Activated naive CD4-positive, alpha-beta T cell treated with Interleukin-2 at 50 U/mL for 16 hours (primary cell): ENCODE measurements around the gene CACNA1I.

Experiments
- DNase-seq: peaks from one replicate; pipeline ENCODE4 v3.0.0-alpha.2; 2020

CACNA1I gene

DNA sequence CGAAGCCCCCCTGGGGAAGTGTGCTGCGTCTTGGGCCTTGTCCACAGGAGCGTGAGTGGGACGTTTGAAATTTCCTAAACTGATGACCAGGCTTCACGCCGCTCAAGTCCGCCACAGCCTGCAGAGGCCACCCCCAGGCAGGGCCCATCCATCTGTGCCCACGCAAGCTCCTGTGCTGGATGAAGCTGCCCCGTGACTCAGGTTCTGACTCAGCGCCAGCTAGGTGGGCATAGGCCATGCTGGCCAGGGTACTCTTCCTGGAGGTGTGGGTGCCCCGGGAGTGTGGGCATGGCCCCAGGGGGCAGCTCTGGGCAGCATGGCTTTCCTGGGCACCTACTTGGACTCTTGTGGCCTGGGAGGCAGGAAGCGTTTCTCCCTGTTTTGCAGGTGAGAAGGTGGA is 134.8 kb downstream of the CACNA1I start:
- DNase-seq, result no peak

DNA sequence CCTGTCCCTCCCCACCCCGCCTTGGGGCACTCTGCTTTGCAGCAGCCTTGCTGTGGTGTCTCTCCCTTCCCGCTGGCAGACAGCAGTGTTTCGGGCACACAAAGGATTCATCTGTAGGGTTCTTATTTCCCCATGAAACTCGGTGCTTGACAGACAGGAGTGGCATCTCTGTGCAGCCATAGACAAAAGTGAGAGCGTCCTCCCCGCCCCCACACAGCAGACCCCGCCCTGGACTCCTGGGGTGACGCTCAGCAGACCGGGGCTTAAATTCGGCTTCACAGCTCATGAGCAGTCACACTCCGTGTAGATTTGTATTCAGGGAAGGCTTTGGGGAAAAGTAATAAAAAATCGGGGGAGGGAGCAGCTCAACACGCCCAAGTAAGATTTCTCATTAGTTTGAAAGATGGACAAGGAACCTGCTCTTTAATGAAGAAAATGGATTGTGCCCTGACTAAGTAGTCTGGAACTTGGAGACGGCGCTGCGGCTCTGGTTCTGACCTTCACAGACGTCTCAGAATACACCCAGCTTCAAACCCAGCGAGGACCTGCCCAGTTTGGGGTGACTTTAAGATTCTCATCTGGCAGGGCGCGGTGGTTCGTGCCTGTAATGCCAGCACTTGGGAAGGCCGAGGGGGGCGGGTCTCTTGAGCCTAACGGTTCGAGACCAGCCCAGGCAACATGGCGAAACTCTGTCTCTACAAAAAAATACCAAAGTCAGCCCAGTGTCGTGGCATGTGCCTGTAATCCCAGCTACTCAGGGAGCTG is 136.0 kb downstream of the CACNA1I start:
- DNase-seq, result no peak

DNA sequence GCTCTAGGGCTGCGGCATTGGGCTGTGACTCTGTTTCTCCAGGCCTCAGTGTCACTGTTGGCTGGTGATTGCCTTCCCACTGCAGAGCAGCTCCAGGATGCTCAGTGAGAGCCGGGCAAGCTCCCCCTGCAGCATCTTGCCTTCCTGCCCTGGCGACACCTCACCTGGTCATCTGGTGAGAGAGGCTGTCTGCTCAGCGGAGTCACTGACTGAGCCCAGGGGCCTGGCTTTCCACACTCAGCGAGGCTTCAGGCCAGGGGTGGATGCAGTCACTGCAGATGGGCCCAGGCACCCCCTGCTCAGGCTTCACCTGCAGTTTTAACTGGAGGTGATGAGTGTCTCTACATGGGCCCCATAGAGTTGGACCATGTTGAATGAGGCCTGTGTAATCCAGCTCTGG is 136.8 kb downstream of the CACNA1I start:
- DNase-seq, result no peak

DNA sequence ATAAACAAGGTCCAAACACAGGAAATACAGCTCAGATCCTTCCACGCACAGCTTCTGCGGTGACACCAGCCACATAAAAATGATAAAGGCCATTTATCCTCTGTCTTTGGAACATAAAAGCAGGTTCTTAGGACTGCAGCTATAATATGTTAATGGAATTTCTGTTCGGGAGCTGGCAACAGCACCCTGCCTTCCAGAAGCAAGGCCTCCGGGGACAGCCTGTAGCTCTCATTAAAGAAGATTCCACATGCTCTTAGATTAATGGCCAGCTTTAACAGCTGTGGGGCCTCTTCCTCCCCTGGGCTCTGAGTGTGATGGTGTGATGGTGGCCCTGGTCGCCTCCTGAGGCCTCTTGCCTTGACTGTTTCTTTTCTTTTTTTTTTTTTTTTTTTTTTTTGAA is 137.3 kb downstream of the CACNA1I start:
- no peak for DNase-seq

DNA sequence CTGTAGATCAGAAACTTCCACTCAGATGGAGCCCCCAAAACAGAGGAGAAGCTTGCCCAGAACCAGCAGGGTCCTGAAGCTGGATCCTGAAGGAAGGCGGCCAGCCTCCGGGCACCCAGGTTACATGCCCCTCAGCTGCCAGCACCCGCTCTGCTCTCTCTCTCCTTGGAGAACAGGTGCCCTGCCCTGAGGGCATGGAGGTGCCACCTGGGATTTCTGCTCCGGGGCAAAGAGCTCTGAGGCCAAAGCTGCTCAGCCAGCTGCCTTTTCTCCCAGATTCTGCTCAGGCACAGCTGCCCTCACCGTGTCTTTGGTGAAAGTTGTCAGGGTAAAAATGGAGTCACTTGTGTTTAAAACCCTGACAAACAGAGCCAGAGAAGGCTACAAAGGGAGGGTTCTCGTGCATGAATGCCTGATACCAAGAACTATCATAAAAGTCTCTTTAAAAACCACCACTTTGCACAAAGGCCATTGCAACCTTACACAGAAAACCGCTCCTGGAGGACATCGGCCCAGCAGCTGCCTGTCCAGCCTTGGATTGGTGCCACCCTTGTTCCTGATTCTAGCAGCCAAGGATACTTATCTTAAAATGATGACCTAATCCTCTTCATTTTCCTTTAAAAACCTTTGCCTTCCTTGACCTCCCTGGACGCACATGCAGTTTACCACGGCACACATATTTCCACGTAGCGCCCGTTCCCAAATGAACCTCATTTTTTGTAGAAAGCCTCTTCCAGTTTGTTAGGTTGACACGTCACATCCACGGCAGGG is 140.0 kb downstream of the CACNA1I start:
- DNase-seq, result no peak

DNA sequence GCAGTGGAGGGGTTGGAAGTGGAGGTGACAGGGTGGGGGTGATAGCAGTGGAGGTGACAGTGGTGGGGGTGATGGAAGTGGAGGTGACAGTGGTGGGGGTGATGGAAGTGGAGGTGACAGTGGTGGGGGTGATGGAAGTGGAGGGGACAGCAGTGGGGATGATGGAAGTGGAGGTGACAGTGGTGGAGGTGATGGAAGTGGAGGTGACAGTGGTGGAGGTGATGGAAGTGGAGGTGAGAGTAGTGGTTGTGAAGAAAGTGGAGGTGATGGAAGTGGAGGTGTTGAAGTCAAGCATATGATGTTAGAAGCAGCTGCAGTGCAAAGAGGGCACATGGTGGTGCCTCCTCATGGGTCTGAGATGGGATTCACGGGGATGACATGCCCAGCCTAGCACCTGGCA is 141.5 kb downstream of the CACNA1I start:
- DNase-seq, result no peak

DNA sequence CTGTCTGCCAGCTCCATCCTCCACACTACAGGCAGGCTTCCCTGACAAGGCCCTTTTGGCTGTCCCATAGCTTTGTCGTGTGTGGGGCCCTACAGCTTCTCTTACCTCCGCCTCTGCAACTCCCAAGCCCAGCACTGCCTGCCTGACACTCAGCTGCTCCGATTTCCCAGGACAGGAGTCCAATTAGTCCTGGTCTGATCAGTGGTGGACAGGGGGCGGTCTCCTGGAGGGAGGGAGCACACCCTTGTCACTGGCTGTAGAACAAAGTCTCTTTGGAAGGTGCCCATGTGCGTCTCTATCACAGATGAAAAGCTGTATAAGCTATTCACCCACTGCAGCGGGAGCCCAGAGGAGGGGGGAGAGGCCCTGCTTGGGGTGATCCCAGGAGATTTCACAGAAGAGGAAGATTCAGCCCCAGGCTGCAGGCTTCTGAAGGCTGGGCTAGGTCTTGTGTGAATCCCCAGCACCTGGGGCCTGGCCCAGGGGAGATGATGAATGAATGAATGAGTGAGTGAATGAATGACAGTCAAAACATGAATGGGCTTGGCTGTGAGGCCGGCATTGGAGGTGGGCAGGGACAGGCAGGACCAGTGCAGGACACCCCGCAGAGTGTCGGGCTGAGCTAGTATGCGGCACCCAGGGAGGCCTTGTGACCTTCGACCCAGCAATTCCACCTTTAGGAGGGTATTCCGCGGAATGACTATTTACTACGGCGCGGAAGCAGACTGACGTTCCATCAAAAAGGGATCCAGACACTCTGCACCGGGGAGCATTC is 142.4 kb downstream of the CACNA1I start:
- no peak for DNase-seq

DNA sequence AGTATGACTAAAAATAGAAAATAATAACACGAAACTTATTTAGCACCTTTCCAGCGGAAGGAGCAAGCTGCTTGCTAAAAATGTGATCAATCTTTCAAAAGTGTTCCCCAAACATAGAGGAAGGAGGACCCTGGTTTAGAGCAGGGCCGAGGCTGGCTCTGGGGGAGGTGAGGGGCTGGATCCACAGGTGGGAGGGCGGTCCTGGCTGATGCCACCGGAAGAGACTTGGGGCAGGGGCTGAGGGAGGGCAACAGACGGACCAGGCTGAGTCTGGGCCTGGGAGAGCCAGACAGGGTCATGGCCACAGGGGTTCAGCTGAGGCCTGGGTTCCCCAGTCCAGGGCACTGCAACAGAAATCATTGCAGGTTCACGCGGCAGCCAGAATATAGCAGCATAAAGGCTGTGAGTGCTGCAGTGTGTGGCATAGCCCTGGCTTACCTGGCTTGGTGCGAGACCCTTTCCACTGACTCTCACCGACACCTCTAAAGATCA is 143.3 kb downstream of the CACNA1I start:
- no peak for DNase-seq

DNA sequence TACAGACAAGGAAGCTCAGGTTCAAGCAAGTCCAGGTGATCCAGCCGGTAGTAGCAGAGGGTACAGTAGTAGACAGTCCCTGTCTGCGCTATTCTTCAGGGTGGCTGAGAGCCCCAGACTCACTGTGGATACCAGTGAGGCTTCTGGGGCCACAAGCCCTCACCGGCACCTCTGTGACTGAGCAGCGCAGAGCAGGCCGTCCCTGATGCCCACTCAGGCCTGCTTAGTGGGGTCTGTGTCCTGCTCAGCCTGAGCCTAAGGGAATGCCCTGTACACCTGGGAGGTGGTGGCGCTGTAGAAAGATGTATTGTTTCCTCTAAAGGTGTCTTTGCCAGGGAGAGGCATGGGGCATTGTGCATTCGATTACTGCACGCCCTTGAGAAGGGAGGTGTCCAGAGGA is 143.8 kb downstream of the CACNA1I start:
- no peak for DNase-seq

DNA sequence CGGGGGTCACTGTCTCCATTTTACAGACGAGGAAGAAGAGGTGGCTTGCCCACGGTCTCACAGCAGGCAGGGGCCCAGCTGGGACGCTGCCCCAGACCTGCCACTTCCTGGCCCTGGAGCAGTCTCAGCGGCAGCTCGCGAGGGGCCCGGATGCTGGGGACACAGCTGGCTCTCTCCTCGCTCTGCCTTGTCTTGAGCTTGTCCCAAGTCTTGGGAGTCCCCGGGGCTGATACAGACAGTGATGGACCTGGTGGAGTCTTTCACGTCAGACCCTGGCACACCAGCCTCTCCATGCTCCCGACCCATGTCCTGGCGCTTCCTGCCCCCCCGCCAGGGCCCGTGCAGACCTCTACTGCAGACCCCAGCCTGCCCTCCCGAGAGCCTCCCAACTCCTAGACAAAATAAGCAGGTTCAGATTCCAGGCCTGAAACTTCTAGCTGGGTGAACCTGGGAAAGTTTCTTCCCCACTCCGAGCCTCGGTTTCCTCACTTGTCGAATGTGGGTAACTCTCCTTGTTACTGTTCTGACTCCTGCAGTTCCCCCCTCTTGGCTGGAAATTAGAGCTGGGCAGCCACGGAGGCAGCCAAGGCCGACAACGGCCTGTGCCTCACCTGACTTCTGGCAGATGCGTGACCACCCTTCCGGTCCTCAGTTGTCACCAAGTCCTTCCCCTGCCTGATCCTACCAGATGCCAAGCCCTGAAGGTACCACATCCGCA is 145.4 kb downstream of the CACNA1I start:
- DNase-seq, result no peak

DNA sequence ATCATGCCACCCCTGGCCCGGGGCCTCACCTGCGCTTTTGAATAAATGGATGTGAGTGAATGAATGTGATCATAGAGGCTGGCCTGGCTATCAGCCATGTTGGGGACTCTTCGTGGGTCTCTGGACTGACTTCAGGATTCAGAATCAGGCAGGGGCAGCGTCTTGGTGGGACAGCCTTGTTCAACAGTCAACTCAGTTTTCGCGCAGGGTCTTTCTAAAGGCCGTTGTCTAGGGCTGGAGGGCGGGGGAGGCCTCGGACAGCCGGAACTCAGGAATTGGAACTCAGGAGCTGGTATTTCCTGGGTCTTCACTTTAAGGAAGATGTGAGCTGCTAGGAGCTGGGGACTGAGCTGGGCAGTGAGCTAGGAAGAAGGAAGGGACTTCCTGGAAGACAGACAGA is 146.0 kb downstream of the CACNA1I start:
- no peak for DNase-seq

DNA sequence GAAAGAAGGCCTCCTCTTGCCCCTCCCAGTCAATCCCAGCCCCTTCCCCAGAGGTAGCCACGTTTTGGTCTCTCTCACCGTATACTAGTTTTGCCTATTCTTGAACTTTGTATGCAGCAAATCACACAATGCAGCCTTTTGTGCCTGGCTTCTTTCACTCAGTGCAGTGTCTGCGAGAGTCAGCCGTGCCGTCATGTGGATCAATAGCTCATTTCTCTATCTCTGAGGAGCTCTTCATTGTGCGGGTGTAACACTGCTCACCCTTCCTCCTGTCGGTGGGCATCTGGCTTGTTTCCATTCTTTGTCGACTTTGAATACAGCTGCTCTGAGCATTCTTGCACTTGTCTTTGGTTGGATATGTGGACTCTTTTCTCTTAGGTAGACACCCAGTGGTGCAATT is 146.5 kb downstream of the CACNA1I start:
- no peak for DNase-seq

DNA sequence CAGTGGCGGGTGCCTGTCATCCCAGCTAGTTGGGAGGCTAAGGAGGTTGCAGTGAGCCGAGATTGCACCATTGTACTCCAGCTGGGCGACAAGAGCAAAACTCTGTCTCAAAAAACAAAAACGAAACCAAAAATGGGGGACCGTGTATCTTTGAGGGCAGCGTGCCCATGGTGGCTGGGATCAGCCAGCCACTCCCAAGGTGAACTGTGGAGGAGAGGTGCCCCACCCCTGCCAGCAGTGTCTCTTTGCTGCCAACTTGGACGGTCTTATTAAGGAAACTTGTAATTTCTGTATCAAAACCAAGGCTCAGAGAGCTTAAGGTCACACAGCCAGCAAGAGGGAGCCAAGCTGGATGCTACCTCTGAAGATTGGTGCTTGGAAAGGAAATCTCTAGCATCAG is 147.7 kb downstream of the CACNA1I start:
- no peak for DNase-seq

DNA sequence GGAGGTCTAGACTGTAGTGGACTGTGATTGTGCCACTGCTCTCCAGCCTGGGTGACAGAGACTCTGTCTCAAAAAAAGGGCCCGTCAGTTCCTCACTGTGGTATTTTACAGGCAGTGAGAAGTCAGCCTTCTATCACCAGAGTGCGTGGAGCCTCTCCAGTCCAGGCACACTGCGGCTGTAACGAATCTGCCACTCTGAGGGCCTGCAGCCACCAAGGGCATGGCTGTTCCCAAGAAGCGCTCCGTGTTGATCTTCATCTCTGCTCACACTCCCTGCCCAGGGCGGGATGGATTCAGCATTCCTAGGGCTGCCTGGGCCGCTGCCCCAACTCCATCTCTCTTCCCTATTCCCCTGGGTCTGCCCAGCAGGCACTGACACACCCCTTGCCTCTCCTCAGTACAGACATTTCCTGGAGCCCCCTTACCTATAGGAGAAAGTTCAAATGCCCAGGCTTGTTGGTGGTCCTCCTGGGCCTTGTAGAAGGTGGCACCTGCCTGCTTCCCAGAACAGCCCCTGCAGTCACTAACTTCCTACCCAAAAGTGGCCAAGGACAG is 148.4 kb downstream of the CACNA1I start:
- DNase-seq, result no peak

DNA sequence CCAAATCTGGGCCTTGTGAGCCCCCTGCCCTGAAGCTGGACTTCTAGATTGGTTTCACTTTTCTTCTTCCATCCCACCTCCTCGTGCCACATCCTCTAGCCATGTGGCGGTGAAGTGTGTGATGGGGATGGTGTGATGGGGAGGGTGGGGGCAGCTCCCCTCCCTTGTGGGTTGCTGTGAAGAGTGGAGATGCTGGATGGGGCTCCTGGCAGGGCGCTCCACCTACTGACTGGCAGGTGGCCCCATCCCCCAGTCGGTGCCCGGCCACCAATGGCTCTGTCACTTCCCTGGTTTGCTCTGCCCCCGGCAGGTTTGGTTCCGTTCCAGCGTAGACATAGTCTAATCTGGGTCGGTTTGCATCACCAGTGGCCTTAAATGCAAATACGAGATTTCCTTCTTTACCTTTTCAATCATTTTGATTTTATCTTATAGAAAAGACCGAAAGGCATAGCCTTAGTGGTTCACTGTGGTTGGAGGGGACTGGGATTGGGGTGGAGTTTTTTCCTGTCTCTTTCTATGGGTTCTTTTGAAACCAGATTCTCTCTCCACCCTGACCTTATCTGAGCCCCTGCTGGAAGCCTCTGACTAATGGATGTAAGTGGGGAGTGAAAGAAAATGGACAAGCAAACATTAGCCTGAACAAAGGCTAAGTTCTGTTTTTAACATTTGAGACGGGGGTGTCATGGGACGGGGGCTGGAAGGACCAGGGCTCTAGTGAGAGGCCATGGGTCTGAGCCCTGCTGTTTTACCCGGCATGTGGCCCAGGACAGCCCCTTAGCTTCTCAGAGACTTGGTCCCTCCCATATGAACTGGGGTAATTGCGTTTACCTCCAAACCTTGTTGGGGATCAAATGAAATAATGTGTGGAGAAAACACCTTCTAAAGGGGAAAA is 149.3 kb downstream of the CACNA1I start:
- DNase-seq, result no peak

DNA sequence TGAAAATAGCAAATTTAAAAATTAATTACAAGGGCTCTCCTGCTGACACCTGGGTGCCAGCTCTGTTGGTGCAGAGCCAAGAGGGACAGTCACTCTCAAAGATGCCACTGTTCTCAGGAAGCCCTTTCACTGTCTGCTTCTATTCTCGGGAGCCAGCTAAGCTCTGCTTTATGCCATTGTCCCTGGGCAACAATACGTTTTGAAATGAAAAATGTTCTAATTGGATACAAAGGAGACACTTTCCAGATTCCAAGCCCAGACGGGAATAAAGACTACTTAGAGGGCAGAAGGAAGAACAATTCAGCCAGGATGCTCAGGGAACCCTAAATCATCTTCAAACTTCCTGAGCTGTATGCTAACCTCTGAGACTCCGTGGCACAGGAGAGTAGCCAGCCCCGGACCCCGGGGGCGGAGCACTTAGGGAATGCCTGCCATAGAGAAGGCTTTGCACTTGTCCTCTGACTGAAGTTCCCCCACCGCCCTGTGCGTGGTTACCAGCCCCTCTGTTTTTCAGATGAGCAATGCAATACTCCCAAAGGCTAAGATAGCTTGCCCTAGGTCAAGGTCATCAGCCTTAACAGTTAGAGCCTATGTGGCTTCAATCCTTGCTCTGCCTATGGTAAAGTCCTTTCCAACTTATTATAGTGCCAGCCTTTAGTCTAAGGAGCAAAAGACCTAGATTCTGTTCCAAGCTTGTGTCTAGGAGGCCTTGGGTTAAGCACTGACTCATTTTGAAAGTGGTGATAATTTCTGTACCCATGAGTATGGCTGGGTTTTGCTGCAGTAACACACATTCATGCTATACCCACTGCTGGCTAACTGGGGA is 150.9 kb downstream of the CACNA1I start:
- no peak for DNase-seq

DNA sequence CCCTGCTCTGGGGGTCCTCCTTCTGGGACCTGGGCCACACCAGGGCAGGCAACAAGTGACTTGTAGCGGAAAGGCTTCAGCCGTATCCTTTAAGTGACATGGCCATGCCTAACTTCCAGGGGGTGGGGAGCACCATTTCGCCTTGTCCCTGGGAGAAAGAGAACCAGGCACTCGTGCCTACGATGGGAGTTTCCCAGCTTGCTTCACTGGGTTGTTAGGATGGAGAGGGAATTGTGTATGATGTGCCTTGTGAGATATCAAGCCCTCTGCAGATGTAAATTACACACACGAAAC is 151.4 kb downstream of the CACNA1I start:
- no peak for DNase-seq

DNA sequence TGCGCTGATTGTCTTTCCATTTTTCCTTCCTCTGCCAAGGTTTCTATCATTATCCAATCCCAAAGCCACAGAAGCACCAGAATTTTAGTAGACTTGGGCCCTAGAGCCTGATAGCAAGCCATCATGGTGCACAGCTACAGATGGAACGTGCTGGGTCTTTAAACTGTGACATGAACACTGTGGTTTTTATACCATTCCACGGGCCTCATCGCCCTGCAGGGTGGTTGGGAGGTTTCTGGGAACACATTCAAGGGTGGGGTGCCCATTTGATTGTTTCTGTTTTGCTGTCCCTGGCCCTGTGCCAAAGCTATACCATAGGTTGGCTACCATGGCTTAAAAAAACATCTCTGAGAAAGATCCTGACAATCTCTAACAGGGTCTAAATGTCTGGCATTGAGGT is 151.9 kb downstream of the CACNA1I start:
- no peak for DNase-seq

DNA sequence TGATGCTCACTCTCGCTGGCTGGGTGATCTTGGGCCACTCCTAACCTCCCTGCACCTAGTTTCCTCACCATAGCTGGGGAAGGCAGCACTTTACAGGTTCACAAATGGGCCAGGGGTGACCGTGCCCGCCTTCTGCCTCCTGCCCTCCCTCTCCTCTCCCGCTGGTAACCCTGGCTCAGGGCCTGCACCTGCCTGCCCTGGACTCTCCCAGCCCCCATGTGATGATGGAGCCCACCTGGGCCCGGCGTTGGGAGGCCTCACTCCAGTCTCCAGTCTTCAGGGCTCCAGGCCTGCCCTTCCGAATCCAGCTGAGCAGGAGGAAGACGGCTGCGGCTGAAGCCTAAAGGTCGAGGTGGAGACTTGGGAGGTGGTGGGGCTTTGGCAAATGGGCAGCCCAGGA is 152.9 kb downstream of the CACNA1I start:
- DNase-seq, result no peak

DNA sequence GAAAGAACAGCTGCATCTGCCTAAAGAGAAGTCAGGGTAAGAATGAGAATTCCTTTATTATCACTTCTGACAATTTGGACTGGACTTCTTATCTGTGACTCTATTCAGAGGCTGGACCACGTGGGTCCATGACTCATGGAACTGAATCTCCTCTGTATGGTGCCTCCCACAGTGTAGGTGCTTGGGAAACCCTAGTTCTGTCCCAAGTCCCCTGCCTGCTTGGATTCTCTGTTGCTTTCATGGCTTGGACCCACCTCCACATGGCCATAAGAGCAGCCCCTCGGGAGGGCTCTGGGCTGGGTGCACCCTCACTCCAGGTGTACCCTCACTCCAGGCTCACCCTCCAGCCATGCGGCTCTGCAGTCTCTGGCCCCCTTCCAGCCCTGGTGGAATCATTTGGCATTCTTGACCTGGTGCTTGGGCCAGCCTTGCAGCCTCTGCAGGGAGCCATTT is 153.4 kb downstream of the CACNA1I start:
- no peak for DNase-seq

DNA sequence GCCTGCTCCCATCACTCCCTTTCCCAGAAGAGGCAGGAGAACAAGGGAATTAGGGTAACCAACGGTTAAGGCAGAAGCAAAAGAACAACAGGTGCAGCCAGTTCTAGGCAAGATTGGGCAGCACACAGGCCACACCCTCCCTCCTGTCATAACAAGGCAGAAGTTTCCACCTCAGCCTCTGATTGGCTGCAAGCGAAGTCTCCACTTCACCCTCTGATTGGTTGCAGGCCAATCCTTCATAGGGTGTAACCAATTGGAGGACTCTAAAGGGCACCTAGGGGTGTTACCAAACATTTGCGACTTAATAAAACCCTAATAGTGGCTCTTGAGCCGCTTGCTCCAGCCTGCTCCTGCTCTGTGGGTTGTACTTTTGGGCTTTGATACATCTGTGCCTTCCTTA is 153.8 kb downstream of the CACNA1I start:
- DNase-seq, result no peak
